IMR-90 (cell line): ENCODE measurements around the gene AGXT.

Source experiments
- BHLHE40 ChIP-seq: fragments of 150-350 bp; IDR thresholded peaks from 2 replicates; pipeline ENCODE4 v1.6.1; 2016; ENCODE audit warnings: mild to moderate bottlenecking, low read depth, low read length
- MAFK ChIP-seq: IDR thresholded peaks from 2 replicates; pipeline ENCODE4 v1.6.1; 2012; ENCODE audit warnings: low read depth, low read length, improper control_type of control experiment
- MXI1 ChIP-seq: IDR thresholded peaks from 2 replicates; pipeline ENCODE4 v1.6.1; 2012; ENCODE audit warnings: low read depth, mild to moderate bottlenecking, low read length, moderate library complexity, borderline replicate concordance
- NFE2L2 ChIP-seq: fragments of 150-350 bp; IDR thresholded peaks from 2 replicates; pipeline ENCODE4 v1.6.1; 2016; ENCODE audit warnings: low read depth, mild to moderate bottlenecking, low read length
- POLR2A ChIP-seq: IDR thresholded peaks from 2 replicates; pipeline ENCODE4 v1.6.1; 2012; ENCODE audit warnings: mild to moderate bottlenecking, low read depth, low read length
- RCOR1 ChIP-seq: IDR thresholded peaks from 2 replicates; pipeline ENCODE4 v1.6.1; 2012; ENCODE audit warnings: mild to moderate bottlenecking, low read length, improper control_type of control experiment; ENCODE audit not compliant: insufficient replicate concordance
- RFX5 ChIP-seq: IDR thresholded peaks from 2 replicates; pipeline ENCODE4 v1.8.0; 2012; ENCODE audit warnings: low read depth, mild to moderate bottlenecking, low read length, moderate library complexity
- TF ChIP-seq, protein P1 (sequence below): conservative IDR thresholded peaks from 2 replicates; pipeline ENCODE4 v1.5.1; 2012; ENCODE audit warnings: mild to moderate bottlenecking, low read depth, low read length, improper control_type of control experiment

DNA sequence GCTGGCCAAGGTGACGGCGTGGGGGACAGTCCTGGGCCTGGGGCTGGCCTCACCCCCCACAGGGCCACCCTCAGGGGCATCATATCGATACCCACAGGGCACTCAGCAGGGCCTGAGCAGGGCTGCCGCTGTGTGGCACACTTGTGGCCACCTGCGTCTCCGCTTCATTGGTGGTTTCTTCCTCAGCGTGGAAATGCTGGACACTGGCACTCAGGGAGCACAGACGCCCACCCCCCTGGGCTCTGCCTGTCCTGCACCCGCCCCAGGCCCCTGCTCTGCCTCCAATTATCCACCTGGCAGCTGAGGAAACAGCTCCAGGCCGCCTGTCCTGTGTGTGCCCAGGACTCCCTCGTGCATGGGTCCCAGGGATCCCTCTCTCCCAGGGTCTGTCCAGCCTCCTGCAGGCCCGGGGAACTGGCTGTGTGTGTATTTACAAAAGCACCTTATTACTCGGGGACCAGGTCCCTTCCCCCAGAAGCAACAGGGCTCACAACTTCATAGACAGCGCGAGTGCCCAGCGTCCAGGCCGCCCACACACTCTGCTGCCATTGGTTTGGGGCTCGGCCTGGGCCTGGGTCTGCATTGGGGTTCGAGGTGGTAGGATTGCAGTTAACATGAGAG lies 50.6 kb downstream of the AGXT start:
- TF ChIP-seq, protein P1, sequence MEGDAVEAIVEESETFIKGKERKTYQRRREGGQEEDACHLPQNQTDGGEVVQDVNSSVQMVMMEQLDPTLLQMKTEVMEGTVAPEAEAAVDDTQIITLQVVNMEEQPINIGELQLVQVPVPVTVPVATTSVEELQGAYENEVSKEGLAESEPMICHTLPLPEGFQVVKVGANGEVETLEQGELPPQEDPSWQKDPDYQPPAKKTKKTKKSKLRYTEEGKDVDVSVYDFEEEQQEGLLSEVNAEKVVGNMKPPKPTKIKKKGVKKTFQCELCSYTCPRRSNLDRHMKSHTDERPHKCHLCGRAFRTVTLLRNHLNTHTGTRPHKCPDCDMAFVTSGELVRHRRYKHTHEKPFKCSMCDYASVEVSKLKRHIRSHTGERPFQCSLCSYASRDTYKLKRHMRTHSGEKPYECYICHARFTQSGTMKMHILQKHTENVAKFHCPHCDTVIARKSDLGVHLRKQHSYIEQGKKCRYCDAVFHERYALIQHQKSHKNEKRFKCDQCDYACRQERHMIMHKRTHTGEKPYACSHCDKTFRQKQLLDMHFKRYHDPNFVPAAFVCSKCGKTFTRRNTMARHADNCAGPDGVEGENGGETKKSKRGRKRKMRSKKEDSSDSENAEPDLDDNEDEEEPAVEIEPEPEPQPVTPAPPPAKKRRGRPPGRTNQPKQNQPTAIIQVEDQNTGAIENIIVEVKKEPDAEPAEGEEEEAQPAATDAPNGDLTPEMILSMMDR: no peak
- no peak for TF ChIP-seq POLR2A
- no peak for TF ChIP-seq NFE2L2
- TF ChIP-seq RFX5: no peak
- no peak for TF ChIP-seq BHLHE40
- no peak for TF ChIP-seq MXI1
- TF ChIP-seq MAFK: no peak
- no peak for TF ChIP-seq RCOR1
